ENCODE data around the gene BPIFB6.

GRCh38 chr20:33012327-33013189 is 18.9 kb upstream of the BPIFB6 start:
- TF ChIP-seq CTCF (IDR thresholded peaks at IDR 0.05 in 8 of 11, conservative IDR thresholded peaks at IDR 0.05 in 3 of 11) = no peak
- TF ChIP-seq POLR2AphosphoS5 (IDR thresholded peaks at IDR 0.05) = no peak
